ENCODE data around the gene HSPA1A.
"Not testable (repeated sequence)": the region's sequence is repeated elsewhere in the genome, so short reads cannot be mapped to it uniquely, and the experiment has no call there.

GRCh38 chr6:31793927-31794245 lies 21.5 kb upstream of the HSPA1A start:
- TF ChIP-seq, protein P1, sequence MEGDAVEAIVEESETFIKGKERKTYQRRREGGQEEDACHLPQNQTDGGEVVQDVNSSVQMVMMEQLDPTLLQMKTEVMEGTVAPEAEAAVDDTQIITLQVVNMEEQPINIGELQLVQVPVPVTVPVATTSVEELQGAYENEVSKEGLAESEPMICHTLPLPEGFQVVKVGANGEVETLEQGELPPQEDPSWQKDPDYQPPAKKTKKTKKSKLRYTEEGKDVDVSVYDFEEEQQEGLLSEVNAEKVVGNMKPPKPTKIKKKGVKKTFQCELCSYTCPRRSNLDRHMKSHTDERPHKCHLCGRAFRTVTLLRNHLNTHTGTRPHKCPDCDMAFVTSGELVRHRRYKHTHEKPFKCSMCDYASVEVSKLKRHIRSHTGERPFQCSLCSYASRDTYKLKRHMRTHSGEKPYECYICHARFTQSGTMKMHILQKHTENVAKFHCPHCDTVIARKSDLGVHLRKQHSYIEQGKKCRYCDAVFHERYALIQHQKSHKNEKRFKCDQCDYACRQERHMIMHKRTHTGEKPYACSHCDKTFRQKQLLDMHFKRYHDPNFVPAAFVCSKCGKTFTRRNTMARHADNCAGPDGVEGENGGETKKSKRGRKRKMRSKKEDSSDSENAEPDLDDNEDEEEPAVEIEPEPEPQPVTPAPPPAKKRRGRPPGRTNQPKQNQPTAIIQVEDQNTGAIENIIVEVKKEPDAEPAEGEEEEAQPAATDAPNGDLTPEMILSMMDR (conservative IDR thresholded peaks at IDR 0.05; ENCODE audit: low read length): not testable (repeated sequence)
- TF ChIP-seq EZH2phosphoT487 (IDR thresholded peaks at IDR 0.05; ENCODE audit: borderline replicate concordance, low read depth, low read length): not testable (repeated sequence)

All from OCI-LY7 (cell line).